Activated naive CD8-positive, alpha-beta T cell (primary cell): ENCODE measurements around the gene ABHD6.
"Not testable (repeated sequence)": the region's sequence is repeated elsewhere in the genome, so short reads cannot be mapped to it uniquely, and the experiment has no call there.

ENCODE experiments used
- H3K27ac Mint-ChIP-seq: one replicate; pipeline ENCODE4 v1.8.0; 2021; ENCODE audit warnings: mixed read lengths
- H3K27me3 Mint-ChIP-seq: one replicate; pipeline ENCODE4 v1.8.0; 2021; ENCODE audit warnings: mixed read lengths
- H3K36me3 Mint-ChIP-seq: one replicate; pipeline ENCODE4 v1.8.0; 2021; ENCODE audit warnings: mixed read lengths
- H3K4me1 Mint-ChIP-seq: one replicate; pipeline ENCODE4 v1.8.0; 2021; ENCODE audit warnings: low read depth, mixed read lengths
- H3K4me3 Mint-ChIP-seq: one replicate; pipeline ENCODE4 v1.8.0; 2021; ENCODE audit warnings: mild to moderate bottlenecking, mixed read lengths
- H3K9me3 Mint-ChIP-seq: one replicate; pipeline ENCODE4 v1.8.0; 2021; ENCODE audit warnings: low read depth, mixed read lengths

ABHD6 gene

GRCh38 chr3:58222161-58222724 lies 15.3 kb upstream of the ABHD6 start:
- no peak overlapping the region for H3K4me3 Mint-ChIP-seq
- no peak overlapping the region for H3K27ac Mint-ChIP-seq
- peaks cover 1% of the 10 kb centered on the region for H3K27me3 Mint-ChIP-seq
- H3K4me1 Mint-ChIP-seq = peaks cover 4% of the 10 kb centered on the region
- H3K9me3 Mint-ChIP-seq = no peaks in the 10 kb centered on the region
- no peaks in the 10 kb centered on the region for H3K36me3 Mint-ChIP-seq

- Mint-ChIP-seq H3K9me3 (no peaks in the 10 kb centered on the region), H3K27me3 (peaks cover 5% of the 10 kb centered on the region), H3K36me3 (no peaks in the 10 kb centered on the region), H3K27ac (no peak overlapping the region), H3K4me1 (no peaks in the 10 kb centered on the region), H3K4me3 (no peak overlapping the region)
These were observed 13.7 kb upstream of the ABHD6 start for GRCh38 chr3:58223855-58224254.

- not testable (repeated sequence) for H3K36me3 Mint-ChIP-seq, H3K4me1 Mint-ChIP-seq, H3K4me3 Mint-ChIP-seq, H3K27ac Mint-ChIP-seq, H3K9me3 Mint-ChIP-seq
- H3K27me3 Mint-ChIP-seq = peaks cover 13% of the 10 kb centered on the region
These were observed 9.7 kb upstream of the ABHD6 start for GRCh38 chr3:58227933-58228332.

GRCh38 chr3:58230876-58231552 lies 6.6 kb upstream of the ABHD6 start:
- Mint-ChIP-seq H3K4me3 (no peak overlapping the region), H3K36me3 (no peaks in the 10 kb centered on the region)

DNA sequence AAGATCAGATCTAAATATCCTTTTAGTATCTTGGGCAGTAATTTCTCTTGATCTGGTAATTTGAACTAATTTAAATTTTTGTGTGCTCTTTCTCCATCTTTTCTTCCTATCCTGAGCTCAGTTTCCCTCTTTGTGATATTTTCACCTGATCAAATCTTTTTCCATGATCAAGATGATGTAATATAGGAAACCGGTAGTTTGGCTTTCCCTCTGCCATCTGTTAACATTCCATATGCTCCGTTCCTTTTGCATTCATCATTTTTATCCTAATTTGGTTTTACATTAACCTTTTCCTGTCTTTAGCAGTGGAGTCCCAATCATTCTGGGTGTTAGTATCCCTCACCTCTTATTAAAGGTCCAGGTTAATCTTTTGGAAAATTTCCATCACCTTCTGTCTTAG lies 5.9 kb upstream of the ABHD6 start:
- H3K36me3 Mint-ChIP-seq = no peaks in the 10 kb centered on the region
- no peak overlapping the region for H3K27ac Mint-ChIP-seq
- H3K27me3 Mint-ChIP-seq = peaks cover 13% of the 10 kb centered on the region
- no peak overlapping the region for H3K4me3 Mint-ChIP-seq
- H3K4me1 Mint-ChIP-seq = peaks cover 2% of the 10 kb centered on the region
- no peaks in the 10 kb centered on the region for H3K9me3 Mint-ChIP-seq

More at GRCh38 chr3:58230876-58231552, 6.6 kb upstream of the ABHD6 start:
- peaks cover 14% of the 10 kb centered on the region for H3K27me3 Mint-ChIP-seq
- no peak overlapping the region for H3K27ac Mint-ChIP-seq
- no peaks in the 10 kb centered on the region for H3K9me3 Mint-ChIP-seq
- no peaks in the 10 kb centered on the region for H3K4me1 Mint-ChIP-seq

DNA sequence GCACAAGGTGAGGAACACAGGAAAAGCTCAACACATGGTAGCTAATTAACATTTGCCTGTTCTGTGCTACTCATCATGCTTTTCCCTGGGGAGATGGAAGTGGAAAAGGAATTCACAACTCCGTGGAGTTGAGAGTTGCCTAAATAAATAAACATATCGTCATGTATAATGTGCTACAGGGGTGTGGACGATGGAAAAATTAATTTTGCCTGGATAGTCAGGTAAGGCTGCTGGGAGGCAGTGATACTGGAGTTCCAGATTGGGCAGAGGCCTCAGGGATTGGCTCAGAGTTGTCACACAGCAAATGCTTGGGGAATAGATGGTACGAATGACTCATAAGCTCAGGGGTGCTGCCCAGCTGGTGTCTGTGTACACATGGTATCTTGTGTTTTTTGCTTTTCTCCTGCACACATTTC lies 3.1 kb upstream of the ABHD6 start:
- Mint-ChIP-seq H3K4me3 (no peak overlapping the region), H3K36me3 (no peaks in the 10 kb centered on the region), H3K27me3 (peaks cover 7% of the 10 kb centered on the region), H3K27ac (no peak overlapping the region), H3K9me3 (no peaks in the 10 kb centered on the region), H3K4me1 (peaks cover 11% of the 10 kb centered on the region)

- Mint-ChIP-seq H3K4me1 (peaks cover 12% of the 10 kb centered on the region), H3K27me3 (peaks cover 5% of the 10 kb centered on the region), H3K27ac (no peak overlapping the region), H3K36me3 (no peaks in the 10 kb centered on the region), H3K4me3 (peak overlapping the region; percentile 22), H3K9me3 (no peaks in the 10 kb centered on the region)
These were observed 1.6 kb upstream of the ABHD6 start for GRCh38 chr3:58235970-58236369.

- no peaks in the 10 kb centered on the region for H3K36me3 Mint-ChIP-seq
- peak overlapping the region; percentile 90 for H3K4me3 Mint-ChIP-seq
- H3K27me3 Mint-ChIP-seq = peaks cover 4% of the 10 kb centered on the region
- H3K9me3 Mint-ChIP-seq = no peaks in the 10 kb centered on the region
- peak overlapping the region; percentile 61 for H3K27ac Mint-ChIP-seq
- H3K4me1 Mint-ChIP-seq = peaks cover 12% of the 10 kb centered on the region
These were observed 910 bp upstream of the ABHD6 start for GRCh38 chr3:58236527-58237237.

- Mint-ChIP-seq H3K4me3 (peak overlapping the region; percentile 94), H3K27ac (peak overlapping the region; percentile 8), H3K36me3 (no peaks in the 10 kb centered on the region), H3K4me1 (peaks cover 12% of the 10 kb centered on the region), H3K27me3 (no peaks in the 10 kb centered on the region), H3K9me3 (no peaks in the 10 kb centered on the region)
These were observed 519 bp downstream of the ABHD6 start for GRCh38 chr3:58237941-58238681.

DNA sequence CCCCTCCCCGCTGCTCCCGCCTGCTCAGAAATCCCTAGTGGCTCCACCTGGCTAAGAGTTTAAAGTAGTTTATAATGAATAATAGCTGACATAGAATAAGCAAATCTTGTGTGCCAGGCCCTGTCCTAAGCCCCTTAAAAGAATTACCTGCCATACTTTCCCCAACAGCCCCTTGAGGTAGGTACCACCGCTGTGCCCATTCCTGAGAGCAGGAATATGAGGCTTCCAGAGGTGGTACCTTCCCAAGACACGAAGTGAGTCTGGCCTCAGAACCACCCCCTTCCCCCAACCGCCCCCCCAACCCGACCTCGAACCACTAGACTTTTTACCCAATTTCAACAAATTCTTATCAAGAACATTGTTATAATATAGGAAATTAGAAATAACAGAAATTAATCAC lies 1.2 kb downstream of the ABHD6 start:
- H3K9me3 Mint-ChIP-seq = no peaks in the 10 kb centered on the region
- H3K36me3 Mint-ChIP-seq = no peaks in the 10 kb centered on the region
- H3K4me1 Mint-ChIP-seq = peaks cover 12% of the 10 kb centered on the region
- H3K4me3 Mint-ChIP-seq = peak overlapping the region; percentile 94
- no peaks in the 10 kb centered on the region for H3K27me3 Mint-ChIP-seq
- H3K27ac Mint-ChIP-seq = no peak overlapping the region

DNA sequence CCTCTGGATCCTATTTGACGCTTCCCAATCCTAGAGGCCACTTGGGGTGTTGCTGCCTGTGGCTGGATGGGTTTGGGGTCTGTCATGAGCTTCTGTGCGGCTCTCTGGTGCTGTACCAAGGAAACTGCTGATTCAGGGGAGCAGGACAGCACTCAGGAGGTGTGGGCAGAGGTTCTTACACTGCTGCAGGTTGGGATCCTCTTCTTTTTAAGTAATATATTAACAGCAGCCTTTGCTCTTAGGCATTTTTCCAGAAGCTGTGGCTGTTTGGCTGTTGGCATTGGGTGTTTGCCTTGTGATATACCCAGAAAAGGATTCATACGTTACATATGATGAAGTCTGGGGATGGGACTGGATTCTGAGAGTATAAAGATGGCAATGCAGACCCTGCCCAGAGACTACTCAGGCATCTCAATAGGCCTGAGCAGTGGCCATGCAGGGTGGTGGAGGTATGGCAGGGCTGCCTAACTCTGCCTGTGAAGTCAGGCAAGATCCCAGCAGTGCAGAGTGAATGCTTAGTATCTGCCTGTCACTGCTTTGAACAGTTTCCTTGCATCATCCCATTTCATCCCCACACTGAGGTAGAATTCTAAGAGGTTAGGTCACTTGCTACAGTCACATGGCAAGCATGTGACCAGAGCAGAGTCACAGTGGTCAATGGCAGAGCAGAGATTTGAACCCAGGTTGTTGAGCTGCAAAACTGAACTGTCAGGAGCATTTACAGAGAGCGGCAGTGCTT lies 3.9 kb downstream of the ABHD6 start:
- H3K4me1 Mint-ChIP-seq = peaks cover 11% of the 10 kb centered on the region
- H3K27ac Mint-ChIP-seq = no peak overlapping the region
- H3K27me3 Mint-ChIP-seq = no peaks in the 10 kb centered on the region
- no peaks in the 10 kb centered on the region for H3K36me3 Mint-ChIP-seq
- no peaks in the 10 kb centered on the region for H3K9me3 Mint-ChIP-seq
- H3K4me3 Mint-ChIP-seq = no peak overlapping the region

GRCh38 chr3:58242340-58242739 lies 4.7 kb downstream of the ABHD6 start:
- no peak overlapping the region for H3K4me3 Mint-ChIP-seq
- no peak overlapping the region for H3K27ac Mint-ChIP-seq
- no peaks in the 10 kb centered on the region for H3K9me3 Mint-ChIP-seq
- no peaks in the 10 kb centered on the region for H3K27me3 Mint-ChIP-seq
- no peaks in the 10 kb centered on the region for H3K36me3 Mint-ChIP-seq
- H3K4me1 Mint-ChIP-seq = peaks cover 8% of the 10 kb centered on the region

DNA sequence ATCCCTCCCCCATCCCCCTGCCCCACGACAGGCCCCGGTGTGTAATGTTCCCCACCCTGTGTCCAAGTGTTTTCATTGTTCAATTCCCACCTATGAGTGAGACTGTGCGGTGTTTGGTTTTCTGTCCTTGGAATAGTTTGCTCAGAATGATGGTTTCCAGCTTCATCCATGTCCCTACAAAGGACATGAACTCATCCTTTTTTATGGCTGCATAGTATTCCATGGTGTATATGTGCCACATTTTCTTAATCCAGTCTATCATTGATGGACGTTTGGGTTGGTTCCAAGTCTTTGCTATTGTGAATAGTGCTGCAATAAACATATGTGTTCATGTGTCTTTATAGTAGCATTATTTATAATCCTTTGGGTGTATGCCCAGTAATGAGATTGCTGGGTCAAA lies 5.3 kb downstream of the ABHD6 start:
- H3K27ac Mint-ChIP-seq, H3K9me3 Mint-ChIP-seq, H3K27me3 Mint-ChIP-seq, H3K4me3 Mint-ChIP-seq, H3K36me3 Mint-ChIP-seq, H3K4me1 Mint-ChIP-seq: not testable (repeated sequence)

- Mint-ChIP-seq H3K9me3 (no peaks in the 10 kb centered on the region), H3K27ac (no peak overlapping the region), H3K36me3 (no peaks in the 10 kb centered on the region), H3K4me3 (no peak overlapping the region), H3K27me3 (no peaks in the 10 kb centered on the region), H3K4me1 (peaks cover 3% of the 10 kb centered on the region)
These were observed 6.5 kb downstream of the ABHD6 start for GRCh38 chr3:58243976-58244585.
